HG03457 (cell line): ENCODE results near the gene DCDC1.
A peak's percentile ranks its signal among the peaks of the same experiment; 100 is the strongest.

Experiments used
- ATAC-seq: cut with Tn5 transposase; IDR thresholded peaks from one replicate; pipeline ENCODE4 v1.9.1; 2021; ENCODE audit warnings: moderate number of reproducible peaks; ENCODE audit not compliant: unreplicated experiment

DCDC1 gene

DNA sequence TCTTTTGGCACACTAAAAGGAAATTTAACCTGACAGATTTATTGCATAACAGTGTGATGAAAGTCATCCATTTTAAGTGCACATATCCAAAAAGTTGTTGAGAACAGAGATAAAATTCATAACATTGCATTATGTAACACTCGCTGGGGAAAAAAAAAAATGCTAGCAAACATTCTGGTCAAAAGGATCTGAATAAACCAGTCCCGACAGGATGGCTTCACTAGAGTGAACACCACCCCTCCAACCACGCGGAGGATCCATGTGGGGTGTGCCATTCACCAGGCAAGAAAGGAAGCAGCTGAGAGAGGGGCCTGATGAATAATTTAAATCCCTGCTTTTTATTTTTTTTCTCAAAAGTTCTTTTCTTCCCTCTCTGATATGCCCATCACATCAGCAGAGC lies 258.7 kb downstream of the DCDC1 start:
- ATAC-seq = no peak

DNA sequence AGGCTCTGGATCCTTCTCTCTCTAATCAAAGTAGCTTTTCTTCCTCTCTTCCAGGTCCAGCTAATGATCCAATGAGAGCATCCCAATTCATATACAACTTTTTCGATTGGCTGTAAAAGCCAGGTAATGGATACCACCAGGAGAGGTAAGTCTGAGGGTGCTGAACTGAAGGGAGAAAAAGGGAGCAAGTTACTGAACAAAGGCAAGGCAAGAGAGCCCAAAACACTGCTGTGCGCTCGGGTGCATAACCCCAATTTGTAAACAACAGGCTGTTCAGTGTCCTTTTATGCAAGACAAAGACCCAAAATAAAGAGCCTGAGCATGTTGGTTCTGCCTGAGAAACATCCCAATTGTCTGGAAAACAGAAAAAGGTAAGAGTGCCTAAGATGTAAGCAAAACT lies 260.1 kb downstream of the DCDC1 start:
- ATAC-seq = no peak

- no peak for ATAC-seq
Measured at GRCh38 chr11:31107649-31108048, 261.9 kb downstream of the DCDC1 start.

DNA sequence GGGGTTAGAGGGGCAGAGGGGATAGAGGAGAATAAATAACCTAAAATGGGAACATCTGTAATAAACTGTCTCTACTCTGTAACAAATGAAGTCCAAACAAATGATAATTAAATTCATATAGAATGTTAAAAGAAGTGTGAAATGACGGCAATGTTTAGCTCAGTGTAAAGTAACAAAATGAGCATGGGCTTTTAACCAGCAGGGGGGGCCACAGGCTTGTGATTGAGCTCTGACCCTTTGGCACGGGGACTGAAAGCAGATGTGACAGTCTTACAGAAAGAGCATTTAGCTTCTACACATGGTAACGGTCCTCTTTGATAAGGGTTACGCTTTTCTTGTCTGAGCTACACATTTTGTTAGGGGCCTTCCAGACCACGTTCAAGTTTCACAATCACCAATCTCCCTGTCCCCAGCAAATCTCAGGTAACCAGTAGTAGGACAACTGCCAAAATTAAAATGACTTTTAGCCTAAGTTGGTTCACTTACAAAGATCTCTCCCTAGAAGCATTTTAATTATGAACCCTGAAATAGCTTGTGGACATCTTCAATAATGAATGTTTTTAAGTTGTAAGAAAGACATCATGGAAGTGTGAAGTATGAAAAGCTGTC lies 262.5 kb downstream of the DCDC1 start:
- ATAC-seq = peak; percentile 82

- no peak for ATAC-seq
Measured at GRCh38 chr11:31106326-31106725, 263.2 kb downstream of the DCDC1 start.

GRCh38 chr11:31102875-31103274 lies 266.7 kb downstream of the DCDC1 start:
- ATAC-seq = no peak

DNA sequence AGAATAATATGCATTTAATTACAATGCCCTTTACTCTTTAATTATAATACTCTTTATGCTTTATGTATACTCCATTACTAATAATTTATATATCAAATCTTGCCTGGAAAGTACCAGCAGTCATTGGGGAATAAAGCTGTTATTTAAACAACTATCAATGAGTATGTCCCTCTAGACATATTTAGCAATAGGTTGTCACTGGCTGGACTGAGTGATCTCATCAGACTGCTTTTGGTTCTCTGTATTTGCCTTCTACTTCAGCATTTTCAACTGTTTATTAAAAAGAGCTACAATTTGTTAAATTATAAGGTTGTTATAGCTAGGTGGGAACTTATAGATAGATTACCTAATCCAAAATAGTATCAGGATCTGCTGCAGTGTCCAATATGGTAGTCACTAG lies 267.2 kb downstream of the DCDC1 start:
- no peak for ATAC-seq

DNA sequence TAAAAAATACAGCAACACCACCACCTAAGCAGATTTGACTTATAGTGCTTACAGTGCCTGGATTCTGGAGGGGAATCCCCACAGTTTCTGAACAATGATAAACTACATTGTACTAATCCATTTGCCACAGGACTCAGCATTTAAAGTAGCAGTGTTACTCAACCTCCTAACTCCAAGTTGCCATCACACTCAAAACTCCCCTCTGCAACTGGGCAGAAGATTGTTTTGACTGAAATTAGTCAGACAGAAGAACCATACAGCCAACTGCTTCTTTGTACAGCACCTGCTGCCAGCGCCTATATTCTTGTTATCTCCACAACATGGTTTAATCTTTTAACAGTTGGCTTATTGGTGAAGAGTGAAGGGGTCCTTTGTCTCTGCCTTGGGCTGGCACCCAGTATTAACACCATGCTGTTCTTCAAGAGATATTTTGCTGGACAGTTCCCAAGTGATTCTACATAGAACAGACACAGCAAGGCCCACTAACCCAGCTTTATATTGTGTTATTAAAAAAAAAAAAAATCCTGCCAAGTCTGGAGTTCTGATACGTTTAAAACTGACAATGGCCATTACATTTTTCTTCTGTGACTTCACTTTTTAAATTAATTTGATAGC lies 273.2 kb downstream of the DCDC1 start:
- ATAC-seq = no peak

- no peak for ATAC-seq
Measured at GRCh38 chr11:31092638-31093037, 276.9 kb downstream of the DCDC1 start.

DNA sequence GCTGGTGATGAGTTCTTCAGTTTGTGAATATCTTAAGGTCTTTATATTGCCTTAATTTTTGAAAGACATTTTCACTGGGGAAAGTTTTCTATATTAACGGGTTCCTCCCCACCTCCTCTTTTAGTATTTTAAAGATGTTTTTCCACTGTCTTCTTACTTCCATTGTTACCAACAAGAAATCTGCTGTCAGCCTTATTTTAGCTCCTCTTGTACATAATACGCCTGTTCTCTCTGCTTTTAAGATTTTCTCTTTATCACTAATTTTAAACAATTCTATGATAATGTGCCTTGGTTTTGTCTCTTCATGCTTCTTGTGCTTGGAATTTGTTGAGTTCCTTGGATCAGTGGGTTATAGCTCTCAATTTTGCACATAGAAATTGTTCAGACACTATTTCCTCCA lies 280.4 kb downstream of the DCDC1 start:
- ATAC-seq = no peak

DNA sequence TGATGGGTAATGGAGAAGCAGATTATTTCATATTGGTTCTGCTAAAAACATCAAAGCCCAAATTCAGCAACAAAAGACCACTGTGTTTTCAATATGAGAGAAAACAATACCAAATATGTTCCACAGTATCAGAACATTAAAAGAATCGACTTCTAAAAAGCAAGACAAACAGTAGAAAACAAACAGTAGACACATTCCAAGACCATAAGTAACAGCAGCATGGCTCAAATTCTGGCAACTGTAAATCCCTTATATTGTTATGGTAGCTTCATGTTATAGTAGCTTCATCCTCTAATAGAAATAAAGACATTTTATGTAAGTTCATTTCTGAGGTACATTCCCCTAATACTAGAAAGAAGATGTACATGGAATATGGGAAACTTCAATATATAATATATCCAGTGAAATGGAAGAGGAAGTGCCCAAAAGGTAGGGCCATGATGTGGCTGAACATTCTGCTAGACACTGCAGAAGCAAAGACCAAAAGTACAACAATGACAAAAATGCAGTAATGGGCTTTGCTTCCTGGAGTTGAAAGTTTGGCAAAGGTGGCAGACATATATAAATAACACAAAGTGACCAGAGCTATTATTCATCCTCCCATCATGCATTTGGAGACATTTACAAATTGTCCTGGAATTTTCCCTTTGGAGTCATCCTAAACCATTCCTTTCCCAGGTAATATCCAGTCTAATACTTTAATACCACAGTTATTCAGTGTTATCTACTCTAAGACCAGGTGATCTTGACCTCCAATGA lies 299.9 kb downstream of the DCDC1 start:
- no peak for ATAC-seq

- no peak for ATAC-seq
Measured at GRCh38 chr11:31060880-31061279, 308.7 kb downstream of the DCDC1 start.

DNA sequence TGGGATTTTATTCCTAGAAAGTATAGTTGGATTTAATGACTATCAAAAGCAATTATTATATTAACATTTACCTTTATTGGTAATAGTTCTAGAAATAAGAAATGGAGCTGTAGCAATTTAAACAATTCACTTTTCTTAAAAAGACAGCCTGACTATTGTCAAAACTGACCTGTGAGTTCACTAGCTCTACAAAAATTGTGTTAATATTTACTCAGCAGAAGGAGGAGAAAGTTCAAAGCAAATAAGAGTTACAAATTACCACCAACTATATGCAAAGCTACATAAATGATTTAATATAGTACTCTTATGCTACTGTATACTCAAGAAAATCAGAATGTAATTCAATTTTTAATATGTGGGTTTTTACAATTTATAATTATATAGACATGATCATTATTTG lies 310.0 kb downstream of the DCDC1 start:
- no peak for ATAC-seq

- no peak for ATAC-seq
Measured at GRCh38 chr11:31050061-31050765, 319.3 kb downstream of the DCDC1 start.

DNA sequence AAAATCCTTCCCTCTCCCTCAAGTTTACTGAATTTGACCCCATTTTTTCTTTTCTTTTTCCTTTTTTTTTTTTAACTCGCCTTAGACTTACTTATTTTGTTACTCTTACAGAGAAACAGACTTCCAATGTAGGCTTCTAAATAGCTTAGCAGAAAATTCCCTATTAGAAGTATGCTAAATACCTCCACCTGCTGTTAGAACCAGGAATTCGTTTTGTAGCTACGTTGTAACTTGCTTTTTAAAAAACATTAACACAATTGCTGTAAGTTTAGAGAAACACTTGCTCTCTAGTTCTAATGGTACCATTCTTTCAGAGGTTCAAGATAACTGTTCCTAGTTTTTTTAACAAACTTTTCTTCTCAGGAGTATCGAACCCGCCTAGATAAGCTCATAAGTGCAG lies 324.2 kb downstream of the DCDC1 start:
- ATAC-seq = no peak

GRCh38 chr11:31030138-31030792 lies 339.3 kb downstream of the DCDC1 start:
- no peak for ATAC-seq

- ATAC-seq = no peak
Measured at GRCh38 chr11:31026315-31026714, 343.2 kb downstream of the DCDC1 start.

- ATAC-seq = no peak
Measured at GRCh38 chr11:31022080-31022479, 347.5 kb downstream of the DCDC1 start.

GRCh38 chr11:31019786-31020185 lies 349.8 kb downstream of the DCDC1 start:
- no peak for ATAC-seq

GRCh38 chr11:31005202-31005601 lies 364.3 kb downstream of the DCDC1 start:
- ATAC-seq = no peak

DNA sequence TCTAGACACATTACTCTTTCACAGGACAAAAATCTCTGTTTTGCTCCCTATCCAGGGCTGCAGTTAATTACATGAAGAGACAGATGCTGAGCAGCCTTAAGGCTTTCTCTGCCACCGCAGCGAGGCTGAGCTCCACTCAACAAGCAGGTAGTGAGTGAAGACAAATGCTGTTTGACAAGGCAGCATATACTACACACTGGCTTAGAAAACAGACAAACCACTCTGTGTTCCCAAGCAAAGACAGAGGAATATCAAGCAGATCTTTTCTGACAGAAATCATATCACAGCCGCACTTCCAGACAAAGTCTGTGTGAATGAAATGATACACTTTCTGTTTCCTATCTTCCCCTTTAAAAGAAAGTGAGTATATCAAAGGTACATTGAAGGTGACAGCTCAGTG lies 368.1 kb downstream of the DCDC1 start:
- no peak for ATAC-seq
